ENCODE measurements around the gene CHCHD6. TPM values are rescaled to one million over a fixed set of nuclear protein-coding genes. Genes with fewer than 3 reads are reported as not detected.

Gene CHCHD6
- total RNA-seq, 1 experiment from 2014 or later = 40.9 TPM

GRCh38 chr3:126974756-126975155 is 270.7 kb downstream of the CHCHD6 start:
- no peak for DNase-seq (ENCODE audit: low spot score)
- Mint-ChIP-seq H3K36me3 (peaks cover 10% of the 10 kb centered on the region), H3K4me1 (peaks cover 3% of the 10 kb centered on the region), H3K27me3 (ENCODE audit: low read depth) (peaks cover 6% of the 10 kb centered on the region), H3K4me3 (no peak overlapping the region), H3K27ac (no peak overlapping the region), H3K9me3 (peaks cover 21% of the 10 kb centered on the region)
- no peak for TF ChIP-seq JUN (CRISPR knock-in tag; IDR thresholded peaks at IDR 0.05)
- no peak for TF ChIP-seq AR (CRISPR knock-in tag; IDR thresholded peaks at IDR 0.05)
- no peak for TF ChIP-seq MAX (CRISPR knock-in tag; IDR thresholded peaks at IDR 0.05)
- TF ChIP-seq CTCF (IDR thresholded peaks at IDR 0.05) = no peak
- no peak for TF ChIP-seq JAZF1 (CRISPR knock-in tag; IDR thresholded peaks at IDR 0.05)
- no peak for TF ChIP-seq MYBL2 (CRISPR knock-in tag; IDR thresholded peaks at IDR 0.05)
- TF ChIP-seq ZNF138 (CRISPR knock-in tag; conservative IDR thresholded peaks at IDR 0.05) = no peak
- no peak for TF ChIP-seq CREM (CRISPR knock-in tag; IDR thresholded peaks at IDR 0.05)
- TF ChIP-seq ZNF416 (CRISPR knock-in tag; IDR thresholded peaks at IDR 0.05) = no peak
- TF ChIP-seq NR3C1 (CRISPR knock-in tag; conservative IDR thresholded peaks at IDR 0.05; ENCODE audit: low read depth) = no peak
- TF ChIP-seq TEAD4 (CRISPR knock-in tag; IDR thresholded peaks at IDR 0.05) = no peak
- TF ChIP-seq NR2C2 (CRISPR knock-in tag; IDR thresholded peaks at IDR 0.05) = no peak
- TF ChIP-seq ZNF232 (CRISPR knock-in tag; IDR thresholded peaks at IDR 0.05) = no peak
- TF ChIP-seq CBFB (CRISPR knock-in tag; IDR thresholded peaks at IDR 0.05; ENCODE audit: low read depth) = no peak
- TF ChIP-seq NFE2L1 (CRISPR knock-in tag; IDR thresholded peaks at IDR 0.05) = no peak
- ChIA-PET CTCF (no interaction called here), POLR2A (no interaction called here)
- no peak for ATAC-seq

- no peak for DNase-seq (ENCODE audit: low spot score)
- Mint-ChIP-seq H3K4me1 (peaks cover 5% of the 10 kb centered on the region), H3K9me3 (peaks cover 21% of the 10 kb centered on the region), H3K27me3 (ENCODE audit: low read depth) (peaks cover 26% of the 10 kb centered on the region), H3K4me3 (no peak overlapping the region), H3K36me3 (peaks cover 10% of the 10 kb centered on the region), H3K27ac (no peak overlapping the region)
- ChIA-PET CTCF (interaction anchor here (1.3 kb wide), 1 partner anchor 224 kb away, joined by 3 read pairs; no protein-coding TSS in a partner anchor), POLR2A (no interaction called here)
- TF ChIP-seq NR2C2 (CRISPR knock-in tag; IDR thresholded peaks at IDR 0.05) = no peak
- no peak for TF ChIP-seq ZMAT4 (CRISPR knock-in tag; IDR thresholded peaks at IDR 0.05)
- no peak for ATAC-seq
These were observed 272.9 kb downstream of the CHCHD6 start for GRCh38 chr3:126976906-126977305.

- Mint-ChIP-seq H3K9me3 (peaks cover 21% of the 10 kb centered on the region), H3K4me1 (peaks cover 7% of the 10 kb centered on the region), H3K27ac (no peak overlapping the region), H3K36me3 (peaks cover 10% of the 10 kb centered on the region), H3K4me3 (no peak overlapping the region), H3K27me3 (ENCODE audit: low read depth) (peaks cover 26% of the 10 kb centered on the region)
- ATAC-seq = no peak
- no peak for DNase-seq (ENCODE audit: low spot score)
- ChIA-PET CTCF (interaction anchor here (1.3 kb wide), 1 partner anchor 225 kb away, joined by 3 read pairs; no protein-coding TSS in a partner anchor), POLR2A (no interaction called here)
- TF ChIP-seq MXD4 (CRISPR knock-in tag; IDR thresholded peaks at IDR 0.05; ENCODE audit: borderline replicate concordance) (no peak), NR1H2 (CRISPR knock-in tag; IDR thresholded peaks at IDR 0.05) (no peak), ETV6 (CRISPR knock-in tag; IDR thresholded peaks at IDR 0.05) (no peak), NR2C2 (CRISPR knock-in tag; IDR thresholded peaks at IDR 0.05) (no peak), HMGA2 (CRISPR knock-in tag; IDR thresholded peaks at IDR 0.05) (no peak), AR (CRISPR knock-in tag; IDR thresholded peaks at IDR 0.05) (no peak), E2F4 (CRISPR knock-in tag; IDR thresholded peaks at IDR 0.05; ENCODE audit: borderline replicate concordance, low read depth) (no peak), E2F1 (CRISPR knock-in tag; IDR thresholded peaks at IDR 0.05) (no peak)
These were observed 273.8 kb downstream of the CHCHD6 start for GRCh38 chr3:126977821-126978220.

Measured in WTC11 (cell line).